GM21390 (cell line): ENCODE data around the gene KIR3DL2.
"Not testable (repeated sequence)": the region's sequence is repeated elsewhere in the genome, so short reads cannot be mapped to it uniquely, and the experiment has no call there.

Source experiments
- ATAC-seq: cut with Tn5 transposase; IDR thresholded peaks from one replicate; pipeline ENCODE4 v1.9.1; 2021; ENCODE audit not compliant: unreplicated experiment

The KIR3DL2 gene

DNA sequence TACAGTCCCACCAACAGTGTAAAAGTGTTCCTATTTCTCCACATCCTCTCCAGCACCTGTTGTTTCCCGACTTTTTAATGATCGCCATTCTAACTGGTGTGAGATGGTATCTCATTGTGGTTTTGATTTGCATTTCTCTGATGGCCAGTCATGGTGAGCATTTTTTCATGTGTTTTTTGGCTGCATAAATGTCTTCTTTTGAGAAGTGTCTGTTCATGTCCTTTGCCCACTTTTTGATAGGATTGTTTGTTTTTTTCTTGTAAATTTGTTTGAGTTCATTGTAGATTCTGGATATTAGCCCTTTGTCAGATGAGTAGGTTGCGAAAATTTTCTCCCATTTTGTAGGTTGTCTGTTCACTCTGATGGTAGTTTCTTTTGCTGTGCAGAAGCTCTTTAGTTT is 13.2 kb downstream of the KIR3DL2 start:
- ATAC-seq: not testable (repeated sequence)

DNA sequence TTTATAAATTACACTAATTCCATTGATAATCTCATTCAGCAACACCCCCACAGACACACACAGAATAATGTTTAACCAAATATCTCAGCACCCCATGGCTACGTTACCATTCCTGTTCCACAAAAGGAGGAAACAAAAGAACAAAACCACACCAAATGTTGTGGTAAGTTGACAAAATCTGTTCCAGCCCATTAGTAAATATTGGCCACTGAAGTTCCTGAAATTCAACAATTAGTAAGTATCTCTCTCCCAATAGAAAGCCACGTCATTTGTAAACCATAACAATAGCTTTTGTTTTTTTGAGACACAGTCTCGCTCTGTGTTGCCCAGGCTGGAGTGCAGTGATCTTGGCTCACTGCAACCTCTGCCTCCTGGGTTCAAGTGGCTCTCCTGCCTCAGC is 21.5 kb downstream of the KIR3DL2 start:
- no peak for ATAC-seq

DNA sequence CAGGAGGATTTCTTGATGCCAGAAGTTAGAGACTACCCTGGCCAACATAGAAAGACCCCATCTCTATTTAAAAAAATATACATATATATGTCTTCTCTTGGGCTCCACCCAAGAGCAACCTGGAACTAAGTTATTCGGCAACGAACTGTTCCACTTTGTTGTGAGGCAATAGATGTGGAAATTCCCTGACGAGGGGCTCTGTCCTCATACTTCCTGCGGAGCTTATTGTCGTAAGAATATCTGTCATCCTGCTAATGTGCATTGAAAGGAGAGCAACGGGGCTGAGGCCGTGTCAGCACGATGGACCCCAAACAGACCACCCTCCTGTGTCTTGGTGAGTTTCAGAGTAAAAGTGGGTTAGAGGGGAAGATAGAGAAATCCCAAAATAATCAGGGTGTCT is 23.7 kb downstream of the KIR3DL2 start, which contains the start of gene FCAR:
TSS of gene FCAR (plus strand) at position 246 of the 400 bp plus-strand sequence. CDS start at position 301, 55 bp downstream.
- no peak for ATAC-seq

DNA sequence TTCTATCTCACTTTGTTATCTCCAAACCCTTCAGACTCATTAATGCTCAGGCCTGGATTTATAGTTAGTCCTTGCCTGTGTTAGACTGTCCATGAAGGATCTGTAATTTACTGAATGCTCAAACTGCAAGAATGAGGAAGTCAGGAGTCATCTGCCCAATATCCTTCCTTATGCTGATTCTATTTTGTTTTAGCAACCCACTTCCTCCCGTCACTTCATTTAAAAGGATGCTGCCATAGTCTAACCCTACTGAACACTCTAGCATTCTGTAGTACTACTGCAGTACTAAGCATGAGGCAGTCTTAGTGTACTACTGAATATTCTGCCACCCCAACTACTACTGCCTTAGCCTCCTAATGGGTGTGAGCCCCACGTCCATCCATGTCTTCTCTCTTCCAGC is 25.3 kb downstream of the KIR3DL2 start:
- ATAC-seq: no peak

DNA sequence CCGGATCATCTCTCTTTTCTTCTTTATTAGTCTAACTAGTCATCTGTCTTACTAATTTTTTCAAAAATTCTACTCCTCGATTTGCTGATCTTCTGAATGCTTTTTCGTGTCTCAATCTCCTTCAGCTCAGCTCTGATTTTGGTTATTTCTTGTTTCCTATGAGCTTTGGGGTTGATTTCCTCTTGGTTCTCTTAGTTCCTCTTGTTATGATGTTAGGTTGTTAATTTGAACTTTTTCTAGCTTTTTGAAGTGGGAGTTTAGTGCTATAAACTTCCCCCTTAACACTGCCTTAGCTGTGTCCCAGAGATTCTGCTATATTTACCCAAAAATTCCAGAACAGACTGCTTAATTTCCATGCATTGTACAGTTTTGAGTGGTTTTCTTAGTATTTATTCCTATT is 27.2 kb downstream of the KIR3DL2 start:
- no peak for ATAC-seq

DNA sequence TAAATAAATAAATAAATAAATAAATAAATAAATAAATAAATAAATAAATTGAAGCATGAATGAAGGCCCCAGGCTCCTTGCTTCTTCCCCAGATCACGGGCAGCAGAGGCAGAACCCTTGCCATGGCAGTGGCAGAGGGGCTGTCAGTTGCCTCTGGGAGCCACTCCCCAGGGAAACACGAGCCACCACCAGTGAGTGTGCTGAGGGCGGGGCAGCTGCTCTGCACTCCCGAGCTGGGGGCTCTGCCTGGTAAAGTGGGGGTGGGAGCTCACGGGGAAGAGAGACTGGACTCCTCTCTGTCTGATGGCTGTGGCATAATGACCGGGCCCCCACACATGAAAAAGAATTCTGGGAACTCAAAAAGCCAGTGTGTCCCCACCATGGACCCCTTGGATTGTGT is 31.6 kb downstream of the KIR3DL2 start:
- ATAC-seq: no peak

DNA sequence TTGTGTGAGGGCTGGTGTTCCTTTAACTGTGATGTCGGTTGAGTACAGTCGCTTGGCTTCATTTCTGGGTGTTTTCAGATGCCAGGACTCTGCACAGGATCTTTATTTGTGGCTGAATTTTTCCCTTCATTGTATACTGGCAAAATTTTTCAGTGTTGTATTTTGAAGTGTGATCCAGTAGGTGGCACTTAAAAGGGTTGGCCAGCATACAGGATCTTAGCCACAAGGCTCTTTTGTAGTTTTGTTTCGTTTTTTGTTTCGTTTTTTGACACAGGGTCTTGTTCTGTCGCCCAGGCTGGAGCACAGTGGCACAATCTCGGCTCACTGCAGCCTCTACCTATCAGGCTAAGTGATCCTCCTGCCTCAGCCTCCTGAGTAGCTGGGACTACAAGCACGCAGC is 32.5 kb downstream of the KIR3DL2 start:
- no peak for ATAC-seq

DNA sequence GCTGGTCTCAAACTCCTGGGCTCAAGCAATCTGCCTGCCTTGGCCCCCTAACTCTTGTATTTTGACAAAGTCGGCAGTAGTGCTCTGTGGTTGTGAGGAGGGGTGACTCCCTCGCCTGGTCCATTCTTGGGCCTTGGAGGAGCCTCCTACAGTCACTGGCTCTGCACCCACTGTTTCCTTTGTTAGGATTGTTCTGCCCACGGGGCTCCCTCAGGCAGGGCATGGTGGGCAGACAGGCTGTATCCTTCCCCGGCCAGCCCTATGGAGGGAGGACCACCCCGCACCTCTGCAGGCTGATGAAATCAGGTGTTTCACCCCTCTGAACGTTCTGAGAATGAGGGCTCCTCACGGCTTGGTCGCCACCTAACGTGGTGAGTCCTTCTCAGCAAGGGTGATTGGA is 33.0 kb downstream of the KIR3DL2 start:
- no peak for ATAC-seq

DNA sequence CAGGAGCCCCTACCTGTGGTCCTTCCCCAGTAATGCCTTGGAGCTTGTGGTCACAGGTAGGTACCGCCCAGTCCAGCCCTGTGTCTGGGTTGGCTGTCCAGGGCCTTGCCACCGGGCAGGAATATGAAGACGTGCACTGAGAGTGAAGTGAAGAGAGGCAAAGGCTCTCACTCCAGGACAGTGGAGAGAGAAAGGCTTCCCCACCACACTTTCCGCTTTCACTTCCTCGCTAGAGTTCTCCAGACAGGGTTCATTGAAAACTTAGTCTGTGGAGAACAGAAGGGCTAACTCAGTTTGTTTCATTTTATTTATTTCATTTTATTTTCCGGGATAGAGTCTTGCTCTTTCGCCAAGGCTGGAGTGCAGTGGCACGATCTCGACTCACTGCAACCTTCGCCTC is 38.0 kb downstream of the KIR3DL2 start:
- ATAC-seq: no peak

DNA sequence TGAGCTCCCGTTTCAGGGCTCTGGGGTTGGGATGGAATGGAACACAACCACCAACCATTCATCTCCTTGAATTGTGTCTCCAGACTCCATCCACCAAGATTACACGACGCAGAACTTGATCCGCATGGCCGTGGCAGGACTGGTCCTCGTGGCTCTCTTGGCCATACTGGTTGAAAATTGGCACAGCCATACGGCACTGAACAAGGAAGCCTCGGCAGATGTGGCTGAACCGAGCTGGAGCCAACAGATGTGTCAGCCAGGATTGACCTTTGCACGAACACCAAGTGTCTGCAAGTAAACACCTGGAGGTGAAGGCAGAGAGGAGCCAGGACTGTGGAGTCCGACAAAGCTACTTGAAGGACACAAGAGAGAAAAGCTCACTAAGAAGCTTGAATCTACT is 39.3 kb downstream of the KIR3DL2 start:
- no peak for ATAC-seq

DNA sequence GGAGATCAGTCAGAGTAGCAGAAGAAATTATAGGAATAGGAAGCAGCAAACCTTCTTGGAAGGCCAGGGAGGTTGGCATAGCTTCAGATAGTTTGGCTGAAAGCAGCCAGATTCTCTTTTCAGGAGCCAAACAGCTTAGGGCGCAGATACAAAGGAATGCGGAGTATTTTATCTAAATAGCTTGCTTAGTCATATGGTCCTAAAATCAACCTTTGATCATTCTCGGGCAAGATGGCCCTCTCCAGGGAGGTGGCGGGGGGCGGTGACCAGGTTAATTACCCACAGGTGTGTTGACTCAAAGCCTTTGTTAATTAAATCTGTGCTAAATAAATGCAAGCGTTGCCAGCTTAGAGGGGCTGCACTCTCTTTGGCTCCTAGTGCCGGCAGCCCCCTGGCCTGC is 43.2 kb downstream of the KIR3DL2 start:
- ATAC-seq: no peak

DNA sequence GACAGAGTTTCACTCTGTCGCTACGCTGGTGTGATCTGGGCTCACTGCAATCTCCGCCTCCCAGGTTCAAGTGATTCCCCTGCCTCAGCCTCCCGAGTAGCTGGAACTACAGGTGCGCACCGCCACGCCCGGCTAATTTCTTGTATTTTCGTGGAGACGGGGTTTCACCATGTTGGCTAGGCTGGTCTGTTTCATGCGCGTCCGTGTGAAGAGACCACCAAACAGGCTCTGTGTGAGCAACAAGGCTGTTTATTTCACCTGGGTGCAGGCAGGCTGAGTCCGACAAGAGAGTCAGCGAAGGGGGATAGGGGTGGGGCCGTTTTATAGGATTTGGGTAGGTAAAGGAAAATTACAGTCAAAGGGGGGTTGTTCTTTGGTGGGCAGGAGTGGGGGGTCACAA is 43.9 kb downstream of the KIR3DL2 start:
- ATAC-seq: not testable (repeated sequence)

DNA sequence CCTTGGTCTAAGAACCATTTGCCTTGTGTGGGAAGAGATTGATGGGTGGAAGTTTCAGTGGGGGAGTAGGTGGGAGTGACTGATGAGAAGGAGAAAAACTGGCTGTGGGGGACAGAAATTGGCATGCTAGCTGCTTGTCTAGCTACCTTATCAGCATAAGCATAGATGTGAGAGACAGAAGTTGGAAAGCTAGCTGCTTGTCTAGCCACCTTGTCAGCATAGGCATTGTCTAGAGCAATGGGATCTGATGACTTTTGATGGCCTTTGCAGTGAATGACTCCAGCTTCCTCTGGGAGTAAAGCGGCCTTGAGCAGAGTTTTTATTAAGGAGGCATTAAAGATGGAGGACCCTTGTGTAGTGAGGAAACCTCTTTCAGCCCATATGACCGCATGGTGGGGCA is 45.8 kb downstream of the KIR3DL2 start:
- ATAC-seq: no peak

DNA sequence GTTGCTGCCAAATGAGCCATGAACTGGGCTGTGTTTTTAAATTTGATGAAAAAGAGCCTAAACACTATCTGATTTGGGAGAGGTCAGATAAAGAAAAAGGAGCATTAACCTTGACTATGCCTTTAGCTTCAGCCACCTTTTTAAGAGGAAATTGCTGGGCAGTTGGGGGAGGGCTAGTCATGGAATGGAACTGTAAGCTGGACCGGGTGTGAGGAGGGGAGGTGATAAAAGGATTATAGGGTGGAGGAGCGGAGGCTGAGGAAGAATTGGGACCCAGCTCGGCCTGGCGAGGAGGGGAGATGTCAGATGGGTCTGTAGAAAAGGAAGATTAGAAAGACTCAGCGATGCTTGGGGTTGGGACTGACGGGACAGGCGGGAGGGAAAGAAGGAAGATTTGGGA is 48.4 kb downstream of the KIR3DL2 start:
- ATAC-seq: not testable (repeated sequence)

DNA sequence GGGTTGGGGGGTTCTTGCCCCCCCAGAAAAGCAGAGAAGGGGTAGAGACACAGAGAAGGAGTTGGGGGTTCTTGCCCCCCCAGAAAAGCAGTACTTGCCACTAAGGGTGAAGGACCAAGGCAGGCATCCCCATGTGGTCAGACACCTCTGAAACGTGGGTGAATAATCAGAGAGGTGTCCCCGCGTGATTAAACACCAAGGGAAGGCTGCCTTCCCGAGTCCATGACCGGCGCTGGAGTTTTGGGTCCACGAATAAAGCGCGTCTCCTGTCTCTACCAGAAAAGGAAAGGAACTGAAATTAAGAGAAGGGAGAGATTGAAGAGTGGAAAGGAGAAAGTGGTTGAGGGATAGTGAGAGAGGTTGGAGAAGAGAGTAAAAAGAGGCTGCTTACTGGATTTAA is 49.4 kb downstream of the KIR3DL2 start:
- not testable (repeated sequence) for ATAC-seq

DNA sequence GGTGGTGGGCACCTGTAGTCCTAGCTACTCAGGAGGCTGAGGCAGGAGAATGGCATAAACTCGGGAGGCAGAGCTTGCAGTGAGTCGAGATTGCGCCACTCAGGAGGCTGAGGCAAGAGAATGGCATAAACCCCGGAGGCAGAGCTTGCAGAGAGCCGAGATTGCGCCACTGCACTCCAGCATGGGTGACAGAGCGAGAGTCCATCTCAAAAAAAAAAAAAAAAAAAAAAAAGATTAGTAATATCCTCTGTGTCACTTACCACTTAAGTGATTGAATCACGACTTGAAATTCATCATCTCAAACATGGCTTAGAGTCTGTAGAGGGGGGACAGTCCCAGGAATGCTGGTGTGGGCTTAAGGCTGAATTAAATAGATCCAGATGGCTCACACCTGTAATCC is 50.9 kb downstream of the KIR3DL2 start:
- not testable (repeated sequence) for ATAC-seq

DNA sequence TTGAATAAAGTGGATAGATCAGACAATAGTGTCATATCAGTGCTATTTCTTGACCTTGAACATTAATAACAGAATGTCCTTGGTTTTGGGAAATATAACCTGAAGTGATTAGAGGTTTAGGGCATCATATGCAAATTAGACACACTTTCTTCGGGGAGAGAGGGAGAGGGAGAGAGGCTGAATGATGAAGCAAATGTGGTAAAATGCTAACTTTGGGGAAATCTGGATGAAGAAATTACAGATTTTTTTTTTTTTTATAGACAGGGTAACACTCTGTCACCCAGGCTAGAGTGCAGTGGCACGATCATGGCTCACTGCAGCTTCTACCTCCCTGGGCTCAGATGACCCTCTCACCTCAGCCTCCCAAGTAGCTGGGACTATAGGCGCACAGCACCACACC is 51.8 kb downstream of the KIR3DL2 start:
- ATAC-seq: no peak

DNA sequence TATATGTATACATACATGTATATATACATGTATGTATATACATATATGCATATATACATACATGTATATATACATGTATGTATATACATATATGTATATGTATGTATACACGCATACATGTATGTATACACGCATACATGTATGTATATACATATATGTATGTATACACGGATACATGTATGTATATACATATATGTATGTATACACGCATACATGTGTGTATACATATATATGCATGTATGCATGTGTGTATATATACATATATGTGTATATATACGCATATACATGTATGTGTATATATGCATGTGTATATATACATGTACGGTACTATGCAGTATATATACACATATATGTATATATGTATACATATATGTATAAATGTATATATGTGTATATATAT is 53.1 kb downstream of the KIR3DL2 start:
- no peak for ATAC-seq

DNA sequence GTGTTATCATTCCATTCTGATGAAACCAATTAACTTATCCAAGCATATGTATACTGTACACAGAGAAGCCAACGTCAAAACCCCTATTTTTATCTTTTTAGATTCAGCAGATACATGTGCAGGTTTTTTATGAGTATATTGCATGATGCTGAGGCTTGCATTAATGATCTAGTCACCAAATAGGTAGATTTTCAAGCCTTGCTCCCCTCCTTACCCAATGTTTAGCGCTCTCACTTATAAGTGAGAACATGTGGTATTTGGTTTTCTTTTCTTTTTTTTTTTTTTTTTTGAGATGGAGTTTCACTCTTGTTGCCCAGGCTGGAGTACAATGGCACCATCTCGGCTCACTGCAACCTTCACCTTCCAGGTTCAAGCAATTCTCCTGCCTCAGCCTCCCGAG is 54.0 kb downstream of the KIR3DL2 start:
- ATAC-seq: not testable (repeated sequence)

DNA sequence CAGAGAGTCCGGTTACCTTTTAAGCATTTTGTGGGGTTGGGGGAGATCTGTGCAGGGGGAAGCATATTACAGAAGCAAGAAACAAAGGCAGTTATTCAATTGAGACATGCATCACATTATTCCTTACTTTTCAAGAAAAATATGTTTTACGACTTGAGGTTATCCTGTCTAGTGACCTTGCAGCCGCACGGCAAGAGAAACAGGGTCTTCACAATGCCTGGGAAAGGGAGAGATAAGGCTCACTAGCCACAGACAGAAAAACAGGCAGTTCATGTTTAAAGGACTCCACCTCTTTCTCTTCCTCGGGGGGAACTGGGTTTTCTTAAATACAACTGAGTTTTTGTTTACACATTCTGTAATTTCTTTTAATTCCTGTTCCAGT is 55.2 kb downstream of the KIR3DL2 start:
- no peak for ATAC-seq

DNA sequence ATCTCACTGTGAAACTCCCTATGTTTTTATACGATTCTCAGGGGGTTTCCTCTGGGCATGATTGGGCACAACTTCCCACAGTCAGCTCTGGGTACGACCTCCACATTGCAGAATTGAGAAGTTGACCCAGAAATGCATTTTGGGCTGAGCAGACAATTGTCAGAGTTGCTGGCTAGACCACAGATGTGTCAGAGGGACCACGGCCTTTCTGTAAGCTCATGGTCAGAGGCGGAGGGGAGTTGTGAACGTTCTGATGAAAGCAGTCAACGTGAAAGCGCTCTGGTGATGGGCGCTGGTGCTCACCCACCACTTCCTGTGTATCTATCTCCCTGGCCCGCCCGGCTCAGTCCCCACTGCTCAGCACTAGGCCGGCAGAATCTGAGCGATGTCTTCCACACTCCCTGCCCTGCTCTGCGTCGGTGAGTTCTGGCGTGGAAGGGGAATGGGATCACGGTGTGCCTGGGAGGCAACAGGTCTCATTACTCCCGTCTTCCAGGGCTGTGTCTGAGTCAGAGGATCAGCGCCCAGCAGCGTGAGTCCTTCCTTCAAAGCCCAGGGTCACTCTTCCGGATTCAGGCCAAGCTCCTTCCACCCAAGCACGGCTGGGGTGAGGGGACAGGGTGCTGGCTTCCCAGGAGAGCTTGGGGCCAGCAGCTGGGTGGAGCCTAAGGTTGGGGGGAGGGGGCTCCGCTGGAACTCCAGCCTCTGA is 55.7 kb downstream of the KIR3DL2 start, which contains the start of gene NCR1:
TSS of gene NCR1 (plus strand) at position 346 of the 709 bp plus-strand sequence. CDS start at position 386, 40 bp downstream.
- no peak for ATAC-seq

DNA sequence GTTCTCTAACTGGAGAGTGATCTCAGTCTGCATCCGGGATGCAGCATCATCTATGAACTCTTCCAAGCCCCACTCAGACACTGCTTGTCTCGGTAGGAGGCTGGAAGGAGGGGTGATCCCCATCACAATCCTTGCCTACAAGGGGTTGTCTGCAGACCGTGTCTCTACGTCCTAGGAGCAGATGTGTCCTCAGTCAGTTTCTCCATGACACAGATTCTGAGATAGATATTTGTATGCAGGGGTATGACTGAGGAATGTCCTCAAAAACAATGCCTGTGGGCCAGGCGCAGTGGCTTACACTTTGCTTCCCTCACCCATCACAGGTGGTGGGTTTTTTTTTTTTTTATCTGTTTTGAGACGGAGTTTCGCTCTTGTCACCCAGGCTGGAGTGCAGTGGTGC is 56.6 kb downstream of the KIR3DL2 start:
- no peak for ATAC-seq

DNA sequence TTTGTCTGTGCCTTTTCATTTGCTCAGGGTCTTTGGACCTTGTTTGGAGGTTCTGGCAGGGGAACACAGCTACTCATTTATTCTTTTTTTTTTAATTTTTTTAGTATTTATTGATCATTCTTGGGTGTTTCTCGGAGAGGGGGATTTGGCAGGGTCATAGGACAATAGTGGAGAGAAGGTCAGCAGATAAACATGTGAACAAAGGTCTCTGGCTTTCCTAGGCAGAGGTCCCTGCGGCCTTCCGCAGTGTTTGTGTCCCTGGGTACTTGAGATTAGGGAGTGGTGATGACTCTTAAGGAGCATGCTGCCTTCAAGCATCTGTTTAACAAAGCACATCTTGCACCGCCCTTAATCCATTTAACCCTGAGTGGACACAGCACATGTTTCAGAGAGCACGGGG is 57.7 kb downstream of the KIR3DL2 start:
- not testable (repeated sequence) for ATAC-seq
